ENCODE measurements around the gene SUN5.

SUN5 gene

GRCh38 chr20:33022694-33023438 lies 18.6 kb upstream of the SUN5 start:
- Histone ChIP-seq H3K9ac (ENCODE audit: low read depth, low read length) (no peak overlapping the region), H3K36me3 (ENCODE audit: insufficient read depth, low read length) (no peaks in the 10 kb centered on the region), H3K4me1 (ENCODE audit: insufficient read depth, low read length) (no peaks in the 10 kb centered on the region), H3K9me3 (ENCODE audit: control insufficient read depth, insufficient read depth, low read length) (no peaks in the 10 kb centered on the region)

DNA sequence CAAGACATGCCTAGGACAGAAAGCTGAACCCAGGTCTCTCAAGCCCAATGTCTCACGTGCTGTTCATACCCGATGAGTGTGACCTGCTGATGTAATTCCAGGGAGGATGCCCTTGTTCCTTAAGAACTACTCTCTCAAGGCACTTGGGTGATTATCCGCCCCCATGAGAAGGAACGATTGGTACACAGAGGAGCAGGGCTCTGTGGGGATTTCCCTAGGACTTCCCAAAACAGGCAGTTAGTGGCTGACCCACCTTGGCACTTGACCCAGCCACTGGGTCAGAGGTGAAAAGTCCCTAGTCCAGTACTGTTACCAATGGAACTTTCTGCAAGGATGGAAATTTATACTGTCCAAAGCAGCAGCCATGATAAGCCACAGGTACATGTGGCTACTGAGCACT lies 18.1 kb upstream of the SUN5 start:
- H3K36me3 ChIP-seq (ENCODE audit: insufficient read depth, low read length), result no peaks in the 10 kb centered on the region

DNA sequence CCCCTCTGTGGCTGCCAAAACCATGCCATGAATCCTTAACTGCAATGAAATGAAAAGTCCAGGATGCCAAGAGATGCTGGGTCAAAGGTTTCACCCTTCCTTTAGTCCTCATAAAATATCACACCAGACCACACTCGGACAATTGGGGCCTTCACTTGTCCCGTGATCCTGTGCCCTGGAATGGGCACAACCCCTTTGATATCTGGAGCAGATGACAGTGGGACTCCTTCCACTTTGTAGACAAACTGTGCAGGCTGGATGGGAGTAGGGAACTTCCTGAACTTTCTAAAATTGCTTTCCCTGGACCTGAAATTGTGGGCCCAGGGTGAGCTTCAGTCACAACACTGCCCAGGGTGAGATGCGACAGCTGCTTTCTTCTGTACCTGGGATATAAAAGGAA lies 17.6 kb upstream of the SUN5 start:
- Histone ChIP-seq H3K4me1 (ENCODE audit: insufficient read depth, low read length) (no peaks in the 10 kb centered on the region), H3K9ac (ENCODE audit: low read depth, low read length) (no peak overlapping the region), H3K36me3 (ENCODE audit: insufficient read depth, low read length) (no peaks in the 10 kb centered on the region), H3K9me3 (ENCODE audit: control insufficient read depth, insufficient read depth, low read length) (no peaks in the 10 kb centered on the region)

More for the DNA sequence above, 18.1 kb upstream of the SUN5 start:
- Histone ChIP-seq H3K9ac (ENCODE audit: low read depth, low read length) (no peak overlapping the region), H3K9me3 (ENCODE audit: control insufficient read depth, insufficient read depth, low read length) (no peaks in the 10 kb centered on the region), H3K4me1 (ENCODE audit: insufficient read depth, low read length) (no peaks in the 10 kb centered on the region)

- no peak overlapping the region for H3K9ac ChIP-seq (ENCODE audit: low read depth, low read length)
- H3K4me1 ChIP-seq (ENCODE audit: insufficient read depth, low read length), result no peaks in the 10 kb centered on the region
- no peaks in the 10 kb centered on the region for H3K36me3 ChIP-seq (ENCODE audit: insufficient read depth, low read length)
- no peaks in the 10 kb centered on the region for H3K9me3 ChIP-seq (ENCODE audit: control insufficient read depth, insufficient read depth, low read length)
Measured at GRCh38 chr20:33020278-33021161, 16.3 kb upstream of the SUN5 start.

- no peaks in the 10 kb centered on the region for H3K9me3 ChIP-seq (ENCODE audit: control insufficient read depth, insufficient read depth, low read length)
- H3K4me1 ChIP-seq (ENCODE audit: insufficient read depth, low read length), result peaks cover under 1% of the 10 kb centered on the region; the same call in 1 of the 2 replicates
- no peak overlapping the region for H3K9ac ChIP-seq (ENCODE audit: low read depth, low read length)
- H3K36me3 ChIP-seq (ENCODE audit: insufficient read depth, low read length), result no peaks in the 10 kb centered on the region
Measured at GRCh38 chr20:33019465-33020277, 15.4 kb upstream of the SUN5 start.

DNA sequence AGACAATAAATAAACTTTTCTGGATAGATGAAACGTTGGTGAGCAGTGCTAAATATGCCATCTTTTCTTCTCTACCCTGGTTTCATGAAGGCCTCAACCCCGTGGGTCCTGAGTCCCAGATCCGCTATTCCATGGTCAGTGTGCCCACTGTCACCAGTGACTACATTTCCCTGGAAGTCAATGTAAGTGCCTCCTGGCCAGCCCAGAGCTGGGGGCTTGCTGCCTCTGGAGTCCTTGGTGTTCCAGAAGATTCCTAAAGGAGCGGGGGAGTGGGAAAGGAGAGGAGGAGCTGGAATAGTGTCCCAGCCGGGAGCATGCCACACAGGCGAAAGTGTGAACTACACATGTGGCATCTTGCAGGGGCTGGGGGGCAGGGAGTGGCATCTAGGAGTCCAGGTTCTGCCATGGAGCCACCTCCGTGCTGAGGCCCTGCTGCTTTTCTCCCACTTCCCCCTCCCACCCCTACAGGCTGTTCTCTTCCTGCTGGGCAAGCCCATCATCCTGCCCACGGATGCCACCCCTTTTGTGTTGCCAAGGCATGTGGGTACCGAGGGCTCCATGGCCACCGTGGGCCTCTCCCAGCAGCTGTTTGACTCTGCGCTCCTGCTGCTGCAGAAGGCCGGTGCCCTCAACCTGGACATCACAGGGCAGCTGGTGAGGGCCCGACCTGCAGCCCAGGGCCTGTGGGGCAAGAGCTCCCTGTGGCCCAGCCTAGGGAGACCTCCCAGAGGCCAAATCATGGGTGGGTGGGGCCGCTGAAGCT lies 14.1 kb upstream of the SUN5 start:
- no peak overlapping the region for H3K9ac ChIP-seq (ENCODE audit: low read depth, low read length)
- no peaks in the 10 kb centered on the region for H3K9me3 ChIP-seq (ENCODE audit: control insufficient read depth, insufficient read depth, low read length)
- no peaks in the 10 kb centered on the region for H3K36me3 ChIP-seq (ENCODE audit: insufficient read depth, low read length)
- peaks cover 6% of the 10 kb centered on the region; the same call in 1 of the 2 replicates for H3K4me1 ChIP-seq (ENCODE audit: insufficient read depth, low read length)

- Histone ChIP-seq H3K9ac (ENCODE audit: low read depth, low read length) (no peak overlapping the region), H3K4me1 (ENCODE audit: insufficient read depth, low read length) (peaks cover 6% of the 10 kb centered on the region; the same call in 1 of the 2 replicates), H3K9me3 (ENCODE audit: control insufficient read depth, insufficient read depth, low read length) (no peaks in the 10 kb centered on the region), H3K36me3 (ENCODE audit: insufficient read depth, low read length) (no peaks in the 10 kb centered on the region)
Measured at GRCh38 chr20:33017542-33017941, 13.3 kb upstream of the SUN5 start.

DNA sequence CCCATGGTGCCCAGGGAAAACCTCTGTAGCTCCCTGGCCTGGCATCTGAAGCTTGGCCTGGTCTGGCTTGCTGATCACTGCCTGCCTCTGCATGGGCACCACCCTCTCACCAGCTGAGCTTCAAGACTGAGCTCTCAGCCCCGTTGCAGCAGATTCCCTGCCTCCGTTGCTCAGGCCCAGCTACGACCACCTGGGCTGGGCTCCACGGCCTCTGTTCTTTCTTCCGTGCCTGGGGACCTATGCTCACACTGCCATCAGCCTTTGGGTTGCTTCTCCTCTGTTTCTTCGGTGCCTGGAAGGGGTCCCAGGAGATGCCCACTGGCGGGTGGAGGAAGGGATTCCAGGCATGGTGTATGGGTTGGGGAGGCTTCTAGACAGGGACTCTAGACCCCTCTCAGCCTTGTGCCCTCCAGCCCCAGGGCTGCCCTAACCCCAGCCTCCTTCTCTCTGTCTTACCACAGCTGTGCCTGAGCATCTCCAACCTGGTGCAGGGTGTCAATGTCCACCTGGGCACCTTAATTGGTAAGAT lies 12.4 kb upstream of the SUN5 start:
- Histone ChIP-seq H3K9me3 (ENCODE audit: control insufficient read depth, insufficient read depth, low read length) (no peaks in the 10 kb centered on the region), H3K36me3 (ENCODE audit: insufficient read depth, low read length) (no peaks in the 10 kb centered on the region), H3K4me1 (ENCODE audit: insufficient read depth, low read length) (peaks cover 6% of the 10 kb centered on the region; the same call in 1 of the 2 replicates), H3K9ac (ENCODE audit: low read depth, low read length) (no peak overlapping the region)

GRCh38 chr20:33015700-33016580 lies 11.7 kb upstream of the SUN5 start:
- Histone ChIP-seq H3K4me1 (ENCODE audit: insufficient read depth, low read length) (peaks cover 6% of the 10 kb centered on the region; the same call in 1 of the 2 replicates), H3K9ac (ENCODE audit: low read depth, low read length) (no peak overlapping the region), H3K9me3 (ENCODE audit: control insufficient read depth, insufficient read depth, low read length) (no peaks in the 10 kb centered on the region), H3K36me3 (ENCODE audit: insufficient read depth, low read length) (no peaks in the 10 kb centered on the region)

GRCh38 chr20:33015114-33015484 lies 10.9 kb upstream of the SUN5 start:
- Histone ChIP-seq H3K4me1 (ENCODE audit: insufficient read depth, low read length) (peaks cover 6% of the 10 kb centered on the region; the same call in 1 of the 2 replicates), H3K36me3 (ENCODE audit: insufficient read depth, low read length) (no peaks in the 10 kb centered on the region), H3K9me3 (ENCODE audit: control insufficient read depth, insufficient read depth, low read length) (no peaks in the 10 kb centered on the region), H3K9ac (ENCODE audit: low read depth, low read length) (no peak overlapping the region)

DNA sequence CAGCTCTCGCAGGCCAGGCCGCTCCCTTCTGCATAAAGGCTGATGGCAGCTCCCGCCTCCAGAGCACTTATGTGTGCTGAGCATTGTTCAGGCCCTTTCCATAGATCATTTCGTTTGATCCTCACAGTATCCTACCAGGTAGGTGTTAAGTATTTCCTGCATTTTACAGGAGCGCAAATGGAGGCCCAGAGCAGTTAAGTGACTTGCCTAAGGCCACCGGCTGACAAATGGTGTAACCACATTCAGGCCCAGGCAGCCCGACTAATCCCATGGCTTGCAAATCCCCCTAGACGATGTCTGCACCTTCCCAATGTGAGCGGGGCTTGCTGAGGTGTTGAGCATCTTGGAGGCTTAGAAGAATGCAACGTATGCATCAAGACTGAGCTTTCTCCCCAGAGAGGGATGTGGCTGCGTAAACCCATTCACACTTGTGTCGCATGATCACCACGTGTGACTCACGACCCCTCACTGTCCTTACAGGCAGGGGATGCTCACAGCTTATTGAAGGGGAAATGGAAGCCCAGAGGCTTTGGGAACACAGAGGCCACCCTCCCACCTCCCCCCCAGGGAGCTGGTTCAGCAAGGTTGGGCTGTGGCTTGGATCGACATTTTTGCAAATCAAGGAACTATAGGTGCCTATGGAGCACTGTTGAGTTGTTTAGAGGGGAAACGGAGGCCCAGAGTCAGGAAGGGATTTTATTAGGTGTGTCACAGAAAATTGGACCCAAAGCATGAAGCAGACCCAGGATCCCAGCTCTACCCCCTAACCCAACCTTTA lies 10.3 kb upstream of the SUN5 start:
- Histone ChIP-seq H3K9ac (ENCODE audit: low read depth, low read length) (no peak overlapping the region), H3K36me3 (ENCODE audit: insufficient read depth, low read length) (no peaks in the 10 kb centered on the region), H3K4me1 (ENCODE audit: insufficient read depth, low read length) (peaks cover 6% of the 10 kb centered on the region; the same call in 1 of the 2 replicates), H3K9me3 (ENCODE audit: control insufficient read depth, insufficient read depth, low read length) (no peaks in the 10 kb centered on the region)

GRCh38 chr20:33013701-33014326 lies 9.6 kb upstream of the SUN5 start:
- no peak overlapping the region for H3K9ac ChIP-seq (ENCODE audit: low read depth, low read length)
- H3K4me1 ChIP-seq (ENCODE audit: insufficient read depth, low read length), result peaks cover 6% of the 10 kb centered on the region; the same call in 1 of the 2 replicates
- H3K9me3 ChIP-seq (ENCODE audit: control insufficient read depth, insufficient read depth, low read length), result no peaks in the 10 kb centered on the region
- no peaks in the 10 kb centered on the region for H3K36me3 ChIP-seq (ENCODE audit: insufficient read depth, low read length)

All from ES-I3 (cell line).